ENCODE measurements around the gene CLDN20. TPM values are rescaled to one million over a fixed set of nuclear protein-coding genes. Genes with fewer than 3 reads are reported as not detected.

Gene CLDN20
- total RNA-seq, 1 donor from 2014 or later, result not detected

- H3K9me3 ChIP-seq, result no peaks in the 10 kb centered on the region
- intact Hi-C loops (cut with DNase I), result no loop called here
- no peak for DNase-seq
- no peak overlapping the region for H3K4me3 ChIP-seq
- H3K36me3 ChIP-seq, result no peaks in the 10 kb centered on the region
- no peak for ATAC-seq
- no peaks in the 10 kb centered on the region for H3K27me3 ChIP-seq
- H3K4me1 ChIP-seq, result no peaks in the 10 kb centered on the region
- no peak overlapping the region for H3K27ac ChIP-seq
- no peak for TF ChIP-seq CTCF (IDR thresholded peaks at IDR 0.05)
Measured at GRCh38 chr6:155271145-155271544, 7.3 kb downstream of the CLDN20 start.

- TF ChIP-seq CTCF (IDR thresholded peaks at IDR 0.05), result no peak
- Histone ChIP-seq H3K27ac (no peak overlapping the region), H3K4me3 (no peak overlapping the region), H3K4me1 (no peaks in the 10 kb centered on the region), H3K27me3 (no peaks in the 10 kb centered on the region), H3K9me3 (no peaks in the 10 kb centered on the region), H3K36me3 (no peaks in the 10 kb centered on the region)
- no peak for ATAC-seq
- no peak for DNase-seq
- intact Hi-C loops (cut with DNase I), result no loop called here
Measured at GRCh38 chr6:155272353-155273232, 8.8 kb downstream of the CLDN20 start.

GRCh38 chr6:155273431-155273830, 9.6 kb downstream of the CLDN20 start:
- DNase-seq, result no peak
- no peak for ATAC-seq
- no peaks in the 10 kb centered on the region for H3K36me3 ChIP-seq
- no peaks in the 10 kb centered on the region for H3K27me3 ChIP-seq
- H3K4me3 ChIP-seq, result no peak overlapping the region
- H3K9me3 ChIP-seq, result no peaks in the 10 kb centered on the region
- H3K27ac ChIP-seq, result no peak overlapping the region
- no peaks in the 10 kb centered on the region for H3K4me1 ChIP-seq
- no peak for TF ChIP-seq CTCF (IDR thresholded peaks at IDR 0.05)
- intact Hi-C loops (cut with DNase I), result no loop called here

GRCh38 chr6:155274106-155274505, 10.3 kb downstream of the CLDN20 start:
- intact Hi-C loops (cut with DNase I), result no loop called here
- TF ChIP-seq CTCF (IDR thresholded peaks at IDR 0.05), result no peak
- no peaks in the 10 kb centered on the region for H3K27me3 ChIP-seq
- no peaks in the 10 kb centered on the region for H3K4me1 ChIP-seq
- no peaks in the 10 kb centered on the region for H3K36me3 ChIP-seq
- no peak overlapping the region for H3K4me3 ChIP-seq
- no peak overlapping the region for H3K27ac ChIP-seq
- ATAC-seq (no peak), DNase-seq (no peak)
- H3K9me3 ChIP-seq, result no peaks in the 10 kb centered on the region

- Histone ChIP-seq H3K4me3 (no peak overlapping the region), H3K4me1 (no peaks in the 10 kb centered on the region), H3K9me3 (no peaks in the 10 kb centered on the region), H3K36me3 (no peaks in the 10 kb centered on the region), H3K27ac (no peak overlapping the region), H3K27me3 (no peaks in the 10 kb centered on the region)
- no peak for ATAC-seq
- TF ChIP-seq CTCF (IDR thresholded peaks at IDR 0.05), result no peak
- no peak for DNase-seq
- intact Hi-C loops (cut with DNase I), result no loop called here
Measured at GRCh38 chr6:155274533-155274932, 10.7 kb downstream of the CLDN20 start.
